Measurements from ENCODE around the gene MTOR.

The MTOR gene

GRCh38 chr1:11059155-11059967 is 203.0 kb downstream of the MTOR start:
- no peak for DNase-seq

- no peak for DNase-seq
Observed at GRCh38 chr1:11058595-11059154, 203.7 kb downstream of the MTOR start.

- no peak for DNase-seq
Observed at GRCh38 chr1:11058026-11058425, 204.3 kb downstream of the MTOR start.

- DNase-seq: no peak
Observed at GRCh38 chr1:11057477-11057876, 204.9 kb downstream of the MTOR start.

All from NCI-H1930 (cell line).